Breast epithelium (tissue), 4 donors: ENCODE results near the gene TP53BP2. TPM values are rescaled to one million over a fixed set of nuclear protein-coding genes. Genes with fewer than 3 reads are reported as not detected.

Experiments
- DNase-seq, 2 donors: peaks; one replicate each; pipeline ENCODE4 v3.0.0-alpha.2; 2019; ENCODE audit warnings: low spot score in 2 of 2
- H3K27ac ChIP-seq, 2 donors: fragments of 200-600 bp; sonication (generic) in 1 of 2; one replicate each; pipeline ENCODE4 v1.5.1; 2016 to 2019; ENCODE audit warnings: mild to moderate bottlenecking in 1 of 2
- H3K27me3 ChIP-seq, 2 donors: fragments of 200-600 bp; sonication (generic) in 1 of 2; one replicate each; pipeline versions ENCODE4 v1.5.1 to v1.6.0; 2017 to 2019; ENCODE audit warnings: control low read depth in 1 of 2, mild to moderate bottlenecking in 1 of 2
- H3K36me3 ChIP-seq: fragments of 200-600 bp; one replicate; pipeline ENCODE4 v1.5.1; 2019
- H3K4me1 ChIP-seq, 2 donors: fragments of 200-600 bp; sonication (generic); one replicate each; pipeline ENCODE4 v1.5.1; 2016 to 2019; ENCODE audit warnings: control low read depth in 1 of 2
- H3K4me3 ChIP-seq, 3 donors: fragments of 200-600 bp; sonication (generic); 1 replicate in 2 of 3; 2 replicates in 1 of 3; pipeline ENCODE4 v1.5.1; 2016 to 2019; ENCODE audit warnings: mild to moderate bottlenecking in 3 of 3, moderate library complexity in 2 of 3
- H3K9me3 ChIP-seq, 2 donors: fragments of 200-600 bp; sonication (generic) in 1 of 2; one replicate each; pipeline ENCODE4 v1.5.1; 2016 to 2019; ENCODE audit warnings: control low read depth in 1 of 2
- POLR2A ChIP-seq: fragments of 450-650 bp; IDR thresholded peaks from one replicate; pipeline ENCODE4 v1.6.1; 2016; ENCODE audit warnings: antibody characterized with exemption, mild to moderate bottlenecking, moderate library complexity
- POLR2AphosphoS5 ChIP-seq, 3 donors: sonication (generic); formaldehyde crosslinking; IDR thresholded peaks; one replicate each; pipeline ENCODE4 v1.6.1; 2017; ENCODE audit warnings: antibody characterized with exemption in 3 of 3
- intact Hi-C: fragments of 100-400 bp; cut with DNase I; formaldehyde crosslinking; loops from one replicate; pipeline ENCODE4 v1.15.1; 2023; ENCODE audit warnings: low total_unique reads
- total RNA-seq, 3 donors: library from RNA; depleted of rRNA; stranded (reverse); fragments of >200 nt; gene quantifications; one replicate each; pipeline ENCODE4 v1.1.0, GENCODE V29; 2016
- TF ChIP-seq, protein P1 (sequence below), 3 donors: fragments of 450-650 bp; IDR thresholded peaks; one replicate each; pipeline ENCODE4 v1.5.1; 2016 to 2017; ENCODE audit warnings: antibody characterized with exemption in 3 of 3, mild to moderate bottlenecking in 3 of 3, moderate library complexity in 3 of 3

Gene TP53BP2
- total RNA-seq, 3 donors from 2014 or later = 31.4 to 46.8 (median 38.0) TPM

- Histone ChIP-seq H3K9me3 (no peaks in the 10 kb centered on the region), H3K27me3 (no peaks in the 10 kb centered on the region), H3K36me3 (no peaks in the 10 kb centered on the region), H3K27ac (no peak overlapping the region), H3K4me1 (peaks cover 4% of the 10 kb centered on the region in 2 donors), H3K4me3 (no peak overlapping the region)
- no peak for DNase-seq
- no peak for TF ChIP-seq POLR2A
- no peak for TF ChIP-seq POLR2AphosphoS5 (IDR thresholded peaks at IDR 0.05)
- TF ChIP-seq, protein P1, sequence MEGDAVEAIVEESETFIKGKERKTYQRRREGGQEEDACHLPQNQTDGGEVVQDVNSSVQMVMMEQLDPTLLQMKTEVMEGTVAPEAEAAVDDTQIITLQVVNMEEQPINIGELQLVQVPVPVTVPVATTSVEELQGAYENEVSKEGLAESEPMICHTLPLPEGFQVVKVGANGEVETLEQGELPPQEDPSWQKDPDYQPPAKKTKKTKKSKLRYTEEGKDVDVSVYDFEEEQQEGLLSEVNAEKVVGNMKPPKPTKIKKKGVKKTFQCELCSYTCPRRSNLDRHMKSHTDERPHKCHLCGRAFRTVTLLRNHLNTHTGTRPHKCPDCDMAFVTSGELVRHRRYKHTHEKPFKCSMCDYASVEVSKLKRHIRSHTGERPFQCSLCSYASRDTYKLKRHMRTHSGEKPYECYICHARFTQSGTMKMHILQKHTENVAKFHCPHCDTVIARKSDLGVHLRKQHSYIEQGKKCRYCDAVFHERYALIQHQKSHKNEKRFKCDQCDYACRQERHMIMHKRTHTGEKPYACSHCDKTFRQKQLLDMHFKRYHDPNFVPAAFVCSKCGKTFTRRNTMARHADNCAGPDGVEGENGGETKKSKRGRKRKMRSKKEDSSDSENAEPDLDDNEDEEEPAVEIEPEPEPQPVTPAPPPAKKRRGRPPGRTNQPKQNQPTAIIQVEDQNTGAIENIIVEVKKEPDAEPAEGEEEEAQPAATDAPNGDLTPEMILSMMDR (IDR thresholded peaks at IDR 0.05) = no peak
- intact Hi-C loops = no loop called here
Measured at GRCh38 chr1:223829678-223830077, 16.1 kb downstream of the TP53BP2 start.

DNA sequence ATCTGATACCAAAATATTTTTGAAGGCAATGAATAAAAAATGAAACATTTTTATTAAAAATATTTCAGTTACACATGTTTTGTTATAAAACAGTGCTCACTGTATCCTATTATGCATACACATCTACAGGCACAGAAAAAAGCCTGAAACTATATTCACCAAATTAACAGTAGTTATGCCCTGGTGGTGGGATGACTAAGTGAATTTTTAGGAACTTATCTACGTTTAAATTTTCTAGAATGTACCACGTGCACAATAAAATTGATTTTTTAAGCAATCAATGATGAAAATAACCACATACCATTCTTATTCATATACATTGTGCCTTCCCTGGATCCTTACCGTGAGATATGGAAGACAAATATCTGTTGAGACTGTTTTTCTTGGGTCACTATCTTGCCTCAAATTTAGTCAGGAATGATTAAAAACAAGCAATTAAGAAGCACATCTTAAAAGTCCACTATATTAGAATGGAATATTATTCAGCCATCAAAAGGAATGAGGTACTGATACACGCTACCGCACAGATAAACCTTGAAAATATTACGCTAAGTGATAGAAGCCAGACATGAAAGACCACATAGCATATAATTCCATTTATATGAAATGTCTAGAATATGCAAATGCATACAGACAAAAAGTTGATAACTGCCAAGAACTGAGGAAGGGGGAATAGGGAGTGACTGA is 17.4 kb downstream of the TP53BP2 start:
- H3K36me3 ChIP-seq = no peaks in the 10 kb centered on the region

GRCh38 chr1:223827193-223827663 is 18.5 kb downstream of the TP53BP2 start:
- Histone ChIP-seq H3K4me3 (no peak overlapping the region), H3K9me3 (no peaks in the 10 kb centered on the region), H3K27me3 (no peaks in the 10 kb centered on the region), H3K4me1 (peaks cover 0 to 1% of the 10 kb centered on the region in 2 donors), H3K36me3 (no peaks in the 10 kb centered on the region), H3K27ac (no peak overlapping the region)
- TF ChIP-seq POLR2A (no peak), POLR2AphosphoS5 (IDR thresholded peaks at IDR 0.05) (no peak)
- TF ChIP-seq, protein P1 (IDR thresholded peaks at IDR 0.05) = no peak
- no peak for DNase-seq
- intact Hi-C loops = no loop called here

More for the DNA sequence above, 17.4 kb downstream of the TP53BP2 start:
- H3K4me1 ChIP-seq = peaks cover 4% of the 10 kb centered on the region in 2 donors
- intact Hi-C loops = no loop called here
- H3K4me3 ChIP-seq = no peak overlapping the region
- no peak for DNase-seq
- no peak overlapping the region for H3K27ac ChIP-seq
- TF ChIP-seq POLR2A (no peak), POLR2AphosphoS5 (IDR thresholded peaks at IDR 0.05) (no peak)
- TF ChIP-seq, protein P1 (IDR thresholded peaks at IDR 0.05) = no peak
- H3K27me3 ChIP-seq = no peaks in the 10 kb centered on the region
- no peaks in the 10 kb centered on the region for H3K9me3 ChIP-seq

DNA sequence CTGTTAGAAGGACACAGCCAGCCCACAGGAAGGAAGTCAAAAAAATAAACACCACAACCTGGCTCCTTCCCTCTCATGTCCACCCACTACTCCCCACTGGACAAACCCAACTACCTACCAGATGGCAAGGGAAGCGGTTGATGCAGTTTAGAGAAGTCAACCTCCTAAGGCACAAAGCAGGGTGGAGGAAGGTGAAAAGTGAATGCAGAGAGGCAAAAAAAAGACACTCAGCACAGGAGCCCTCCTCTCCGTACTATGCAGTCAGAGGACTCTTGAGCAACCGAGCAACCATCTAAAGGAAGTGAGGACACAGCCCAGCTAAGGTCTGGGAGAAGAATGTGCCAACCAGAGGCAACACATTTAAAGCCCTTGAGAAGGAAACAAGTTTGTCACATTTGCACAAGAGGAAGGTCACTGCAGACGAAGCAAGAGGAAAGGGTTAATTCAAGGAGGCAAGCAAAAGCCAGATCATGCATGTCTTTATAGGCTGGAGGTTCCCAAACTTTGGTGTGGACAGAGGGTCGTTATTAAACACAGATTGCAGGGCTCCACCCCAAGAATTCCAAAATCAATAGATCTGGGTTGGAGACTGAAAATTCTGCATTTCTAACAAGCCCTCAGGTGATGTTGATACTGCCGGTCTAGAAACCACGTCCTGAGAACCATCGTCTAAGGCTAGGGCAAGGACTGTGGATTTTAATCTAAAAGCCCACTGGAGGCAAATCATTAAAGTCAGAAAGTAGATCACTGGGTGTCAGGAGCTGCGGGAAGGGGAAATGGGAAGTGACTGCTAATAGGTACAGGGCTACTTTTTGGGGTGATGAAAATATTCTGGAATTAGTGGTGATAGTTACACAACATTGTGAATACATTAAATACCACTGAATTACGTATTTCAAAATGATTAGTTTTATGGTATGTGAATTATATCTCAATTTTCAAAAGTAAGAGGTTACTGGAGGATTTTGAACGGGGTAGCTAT is 19.7 kb downstream of the TP53BP2 start:
- no peak for DNase-seq
- H3K27me3 ChIP-seq = no peaks in the 10 kb centered on the region
- no peaks in the 10 kb centered on the region for H3K9me3 ChIP-seq
- H3K4me3 ChIP-seq = no peak overlapping the region
- intact Hi-C loops = no loop called here
- H3K27ac ChIP-seq = no peak overlapping the region
- no peaks in the 10 kb centered on the region for H3K4me1 ChIP-seq
- no peaks in the 10 kb centered on the region for H3K36me3 ChIP-seq
- TF ChIP-seq, protein P1 (IDR thresholded peaks at IDR 0.05) = no peak
- TF ChIP-seq POLR2AphosphoS5 (IDR thresholded peaks at IDR 0.05) (no peak), POLR2A (no peak)
